ENCODE measurements around the gene BBS9.
A peak's percentile ranks its signal among the peaks of the same experiment; 100 is the strongest.

The BBS9 gene

GRCh38 chr7:33128631-33128989, 754 bp upstream of the BBS9 start:
- DNase-seq: no peak

GRCh38 chr7:33129806-33130153, 416 bp downstream of the BBS9 start:
- DNase-seq: peak; percentile 27

GRCh38 chr7:33130184-33130583, 820 bp downstream of the BBS9 start:
- DNase-seq: no peak

GRCh38 chr7:33137103-33137502, 7.7 kb downstream of the BBS9 start:
- DNase-seq: no peak

- DNase-seq: no peak
These were observed 13.2 kb downstream of the BBS9 start for GRCh38 chr7:33142585-33142984.

- DNase-seq: no peak
These were observed 14.8 kb downstream of the BBS9 start for GRCh38 chr7:33143996-33144718.

GRCh38 chr7:33145156-33145555, 15.8 kb downstream of the BBS9 start:
- no peak for DNase-seq

- DNase-seq: no peak
These were observed 22.7 kb downstream of the BBS9 start for GRCh38 chr7:33152087-33152486.

GRCh38 chr7:33155811-33156210, 26.4 kb downstream of the BBS9 start:
- no peak for DNase-seq

GRCh38 chr7:33156441-33156840, 27.1 kb downstream of the BBS9 start:
- DNase-seq: no peak

- no peak for DNase-seq
These were observed 27.9 kb downstream of the BBS9 start for GRCh38 chr7:33157311-33157710.

- DNase-seq: no peak
These were observed 28.4 kb downstream of the BBS9 start for GRCh38 chr7:33157781-33158180.

- no peak for DNase-seq
These were observed 48.5 kb downstream of the BBS9 start for GRCh38 chr7:33177876-33178275.

GRCh38 chr7:33179519-33179918, 50.2 kb downstream of the BBS9 start:
- no peak for DNase-seq

- no peak for DNase-seq
These were observed 54.1 kb downstream of the BBS9 start for GRCh38 chr7:33183504-33183903.

GRCh38 chr7:33184828-33185227, 55.5 kb downstream of the BBS9 start:
- DNase-seq: no peak

GRCh38 chr7:33185786-33186185, 56.4 kb downstream of the BBS9 start:
- DNase-seq: no peak

- DNase-seq: no peak
These were observed 56.8 kb downstream of the BBS9 start for GRCh38 chr7:33186192-33186591.

GRCh38 chr7:33190688-33191304, 61.4 kb downstream of the BBS9 start:
- DNase-seq: no peak

- DNase-seq: peak; percentile 4
These were observed 62.0 kb downstream of the BBS9 start for GRCh38 chr7:33191340-33191739.

GRCh38 chr7:33192695-33193291, 63.4 kb downstream of the BBS9 start:
- DNase-seq: no peak

- DNase-seq: no peak
These were observed 64.0 kb downstream of the BBS9 start for GRCh38 chr7:33193308-33193864.

GRCh38 chr7:33195264-33195663, 65.9 kb downstream of the BBS9 start:
- no peak for DNase-seq

GRCh38 chr7:33196221-33196620, 66.9 kb downstream of the BBS9 start:
- DNase-seq: no peak
